ENCODE results near the gene FABP1. TPM values are rescaled to one million over a fixed set of nuclear protein-coding genes. Genes with fewer than 3 reads are reported as not detected.

Gene FABP1
- polyA plus RNA-seq, 1 experiment: not detected

GRCh38 chr2:88090446-88091283, 37.2 kb downstream of the FABP1 start:
- TF ChIP-seq, protein P1, sequence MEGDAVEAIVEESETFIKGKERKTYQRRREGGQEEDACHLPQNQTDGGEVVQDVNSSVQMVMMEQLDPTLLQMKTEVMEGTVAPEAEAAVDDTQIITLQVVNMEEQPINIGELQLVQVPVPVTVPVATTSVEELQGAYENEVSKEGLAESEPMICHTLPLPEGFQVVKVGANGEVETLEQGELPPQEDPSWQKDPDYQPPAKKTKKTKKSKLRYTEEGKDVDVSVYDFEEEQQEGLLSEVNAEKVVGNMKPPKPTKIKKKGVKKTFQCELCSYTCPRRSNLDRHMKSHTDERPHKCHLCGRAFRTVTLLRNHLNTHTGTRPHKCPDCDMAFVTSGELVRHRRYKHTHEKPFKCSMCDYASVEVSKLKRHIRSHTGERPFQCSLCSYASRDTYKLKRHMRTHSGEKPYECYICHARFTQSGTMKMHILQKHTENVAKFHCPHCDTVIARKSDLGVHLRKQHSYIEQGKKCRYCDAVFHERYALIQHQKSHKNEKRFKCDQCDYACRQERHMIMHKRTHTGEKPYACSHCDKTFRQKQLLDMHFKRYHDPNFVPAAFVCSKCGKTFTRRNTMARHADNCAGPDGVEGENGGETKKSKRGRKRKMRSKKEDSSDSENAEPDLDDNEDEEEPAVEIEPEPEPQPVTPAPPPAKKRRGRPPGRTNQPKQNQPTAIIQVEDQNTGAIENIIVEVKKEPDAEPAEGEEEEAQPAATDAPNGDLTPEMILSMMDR (IDR thresholded peaks at IDR 0.05; ENCODE audit: insufficient read depth, low read depth, low read length): no peak
- CTCF ChIA-PET: interaction anchor here (1.3 to 1.4 kb wide), 2 partner anchors 8 to 30 kb away, joined by 4 read pairs; no protein-coding TSS in a partner anchor
- H3K27me3 ChIP-seq (ENCODE audit: control insufficient read depth, insufficient read depth, low read length): peaks cover 4% of the 10 kb centered on the region; the same call in 1 of the 2 replicates
- H3K36me3 ChIP-seq (ENCODE audit: control insufficient read depth, insufficient read depth, low read length): no peaks in the 10 kb centered on the region
- no peak overlapping the region for H3K4me3 ChIP-seq (ENCODE audit: low read depth, low read length)
- POLR2A ChIA-PET: no interaction called here
- DNase-seq (ENCODE audit: low read depth): no peak

GRCh38 chr2:88088999-88089398, 38.9 kb downstream of the FABP1 start:
- H3K4me3 ChIP-seq (ENCODE audit: low read depth, low read length): no peak overlapping the region
- CTCF ChIA-PET: no interaction called here
- H3K27me3 ChIP-seq (ENCODE audit: control insufficient read depth, insufficient read depth, low read length): peaks cover 2% of the 10 kb centered on the region; the same call in 1 of the 2 replicates
- TF ChIP-seq, protein P1 (IDR thresholded peaks at IDR 0.05; ENCODE audit: insufficient read depth, low read depth, low read length): no peak
- no peaks in the 10 kb centered on the region for H3K36me3 ChIP-seq (ENCODE audit: control insufficient read depth, insufficient read depth, low read length)
- no peak for DNase-seq (ENCODE audit: low read depth)
- POLR2A ChIA-PET: no interaction called here

DNA sequence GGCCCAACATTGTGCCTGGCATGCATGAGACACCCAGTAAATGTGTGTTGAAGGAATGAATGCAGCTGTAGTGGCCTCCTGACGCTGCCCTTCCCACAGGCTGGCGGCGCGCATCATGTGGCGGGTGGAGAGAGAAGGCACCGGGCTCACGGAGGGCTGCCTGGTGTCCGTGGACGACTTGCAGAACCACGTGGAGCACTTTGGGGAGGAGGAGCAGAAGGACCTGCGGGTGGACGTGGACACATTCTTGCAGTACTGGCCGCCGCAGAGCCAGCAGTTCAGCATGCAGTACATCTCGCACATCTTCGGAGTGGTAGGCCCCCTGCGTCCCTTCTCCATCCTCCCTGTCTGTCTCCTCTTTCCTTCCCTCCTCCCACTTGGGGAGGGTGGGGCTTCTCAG, 40.1 kb downstream of the FABP1 start:
- ChIA-PET POLR2A (no interaction called here), CTCF (no interaction called here)
- peaks cover 5% of the 10 kb centered on the region; the same call in 1 of the 2 replicates for H3K27me3 ChIP-seq (ENCODE audit: control insufficient read depth, insufficient read depth, low read length)
- H3K4me3 ChIP-seq (ENCODE audit: low read depth, low read length): no peak overlapping the region
- TF ChIP-seq, protein P1 (IDR thresholded peaks at IDR 0.05; ENCODE audit: insufficient read depth, low read depth, low read length): no peak
- no peak for DNase-seq (ENCODE audit: low read depth)
- H3K36me3 ChIP-seq (ENCODE audit: control insufficient read depth, insufficient read depth, low read length): no peaks in the 10 kb centered on the region

DNA sequence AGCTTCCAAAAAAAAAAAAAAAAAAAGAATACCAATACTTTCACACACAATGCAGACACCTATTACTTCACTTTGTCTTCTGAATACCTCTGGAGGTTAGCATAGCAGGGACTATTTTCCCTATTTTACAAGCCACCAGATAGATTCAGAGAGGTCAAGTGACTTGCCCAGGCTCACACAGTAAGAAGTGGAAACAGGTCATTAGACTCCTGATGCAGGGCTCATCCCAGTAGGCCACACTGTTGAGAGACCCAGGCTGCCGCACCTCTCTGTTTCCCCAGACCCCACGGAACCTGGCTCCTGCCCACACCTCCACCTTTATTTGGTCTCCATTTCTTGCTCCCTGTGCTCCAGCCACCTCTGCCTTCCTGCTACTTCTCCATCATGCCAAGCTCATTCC, 40.8 kb downstream of the FABP1 start:
- DNase-seq (ENCODE audit: low read depth): no peak
- POLR2A ChIA-PET: no interaction called here
- Histone ChIP-seq H3K27me3 (ENCODE audit: control insufficient read depth, insufficient read depth, low read length) (peaks cover 6% of the 10 kb centered on the region; the same call in 1 of the 2 replicates), H3K36me3 (ENCODE audit: control insufficient read depth, insufficient read depth, low read length) (no peaks in the 10 kb centered on the region), H3K4me3 (ENCODE audit: low read depth, low read length) (no peak overlapping the region)
- TF ChIP-seq, protein P1 (IDR thresholded peaks at IDR 0.05; ENCODE audit: insufficient read depth, low read depth, low read length): no peak
- CTCF ChIA-PET: no interaction called here

- no peak for DNase-seq (ENCODE audit: low read depth)
- H3K27me3 ChIP-seq (ENCODE audit: control insufficient read depth, insufficient read depth, low read length): peaks cover 6% of the 10 kb centered on the region; the same call in 1 of the 2 replicates
- TF ChIP-seq, protein P1 (IDR thresholded peaks at IDR 0.05; ENCODE audit: insufficient read depth, low read depth, low read length): no peak
- no peak overlapping the region for H3K4me3 ChIP-seq (ENCODE audit: low read depth, low read length)
- H3K36me3 ChIP-seq (ENCODE audit: control insufficient read depth, insufficient read depth, low read length): no peaks in the 10 kb centered on the region
- ChIA-PET CTCF (no interaction called here), POLR2A (no interaction called here)
Observed at GRCh38 chr2:88086401-88086800, 41.5 kb downstream of the FABP1 start.

Data from BJ (cell line).